ENCODE data around the gene ZNF511.
A peak's percentile ranks its signal among the peaks of the same experiment; 100 is the strongest.
"Not testable (repeated sequence)": the region's sequence is repeated elsewhere in the genome, so short reads cannot be mapped to it uniquely, and the experiment has no call there.

ZNF511 gene, protein sequence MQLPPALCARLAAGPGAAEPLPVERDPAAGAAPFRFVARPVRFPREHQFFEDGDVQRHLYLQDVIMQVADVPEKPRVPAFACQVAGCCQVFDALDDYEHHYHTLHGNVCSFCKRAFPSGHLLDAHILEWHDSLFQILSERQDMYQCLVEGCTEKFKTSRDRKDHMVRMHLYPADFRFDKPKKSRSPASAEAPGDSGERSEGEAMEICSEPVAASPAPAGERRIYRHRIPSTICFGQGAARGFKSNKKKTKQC

DNA sequence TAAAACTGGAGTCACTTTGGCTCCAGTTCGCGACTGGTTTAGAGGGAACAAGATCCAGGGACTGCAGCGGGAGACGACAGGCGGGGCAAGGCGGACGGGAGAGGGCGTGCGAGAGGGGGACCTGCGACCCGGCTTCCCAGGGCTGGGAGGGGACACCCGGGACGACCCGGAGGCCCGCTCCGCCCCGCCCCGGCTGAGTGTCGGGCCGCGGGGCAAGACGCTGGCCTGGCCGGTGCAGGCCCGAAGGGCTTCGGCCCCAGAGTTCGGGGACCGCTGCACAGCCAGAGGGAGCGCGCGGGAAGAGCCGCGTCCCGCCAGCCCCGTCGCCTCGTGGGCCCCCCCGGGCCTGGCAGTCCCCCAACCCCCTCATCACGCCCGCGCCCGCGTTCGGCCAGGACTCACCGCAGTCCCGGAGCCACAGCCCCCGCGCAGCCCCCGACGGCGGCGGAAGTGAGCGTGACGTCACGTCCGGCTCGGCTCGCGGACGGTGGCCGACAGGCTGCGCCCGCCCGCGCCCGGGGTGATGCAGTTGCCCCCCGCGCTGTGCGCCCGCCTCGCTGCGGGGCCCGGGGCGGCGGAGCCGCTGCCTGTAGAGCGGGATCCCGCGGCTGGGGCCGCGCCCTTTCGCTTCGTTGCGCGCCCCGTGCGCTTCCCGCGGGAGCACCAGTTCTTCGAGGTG lies at the start of gene ZNF511, which contains the start of gene TUBGCP2:
TSS of gene ZNF511 (plus strand) at position 494 of the 679 bp plus-strand sequence. CDS start at position 524, 30 bp downstream.
TSS of gene TUBGCP2 (minus strand) at position 452 of the 679 bp plus-strand sequence. CDS start 5,931 bp downstream, outside the sequence.
- DNase-seq = peak; percentile 42 to 61

DNA sequence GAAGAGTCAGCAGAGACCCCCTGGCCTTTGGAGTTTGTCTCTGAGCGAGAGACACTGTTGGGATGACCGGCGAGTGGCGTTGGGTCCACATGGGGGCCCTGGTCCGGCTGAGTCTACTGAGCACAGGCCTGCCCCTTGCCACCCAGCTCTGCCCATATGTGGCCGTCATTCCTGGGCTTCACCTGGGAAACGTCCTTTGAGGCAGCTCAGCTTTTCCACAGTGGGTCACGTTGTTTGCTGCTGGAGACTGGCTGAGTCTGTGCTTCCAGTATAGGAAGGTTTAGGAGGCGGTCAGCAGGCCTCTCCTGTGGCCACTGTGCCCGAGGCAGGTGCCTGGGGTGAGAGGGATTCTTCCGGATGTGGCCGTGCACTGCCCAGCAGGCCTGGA lies 49.1 kb upstream of the ZNF511 start:
- no peak for DNase-seq

DNA sequence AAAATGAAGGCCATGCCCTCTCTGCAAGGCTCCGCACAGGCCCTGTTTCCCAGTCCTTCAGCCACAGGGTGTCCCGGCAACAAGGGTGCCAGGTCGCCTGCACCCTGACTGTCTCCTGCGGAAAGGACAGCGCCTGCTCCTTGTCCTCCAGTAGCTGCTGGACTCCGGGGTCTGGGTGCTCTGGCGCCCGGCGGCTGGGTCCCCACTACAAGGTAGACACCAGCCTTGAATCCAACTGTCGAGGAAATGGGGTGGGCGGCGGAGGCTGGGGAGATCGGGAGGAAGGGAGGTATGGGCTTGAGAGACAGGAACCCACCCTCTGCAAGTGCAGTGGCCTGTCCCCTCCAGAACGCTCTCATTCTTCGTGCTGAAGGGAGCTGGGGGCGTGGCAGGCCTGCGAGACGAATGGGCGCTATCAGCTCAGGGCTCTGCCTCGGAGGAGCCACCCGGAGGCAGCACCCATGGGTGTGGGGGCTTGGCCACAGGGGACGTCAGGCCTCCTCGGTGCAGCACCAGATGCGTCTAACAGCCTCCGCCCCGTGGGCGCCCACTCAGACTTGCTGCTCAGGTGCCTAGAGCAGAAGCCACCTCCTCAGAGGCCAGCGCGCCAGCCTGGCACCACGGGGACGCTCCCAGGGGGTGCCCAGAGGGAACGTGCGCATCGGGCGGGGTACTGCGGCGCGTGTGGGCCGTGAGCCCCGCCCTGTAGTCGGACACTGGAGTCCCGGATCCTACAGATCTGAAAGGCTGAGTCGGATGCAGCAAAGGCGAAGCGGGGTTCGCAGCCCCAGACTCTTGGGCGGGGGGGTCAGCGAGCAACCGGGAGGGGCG lies 47.6 kb upstream of the ZNF511 start:
- DNase-seq = peak in 1 of 2 experiments; percentile 22

DNA sequence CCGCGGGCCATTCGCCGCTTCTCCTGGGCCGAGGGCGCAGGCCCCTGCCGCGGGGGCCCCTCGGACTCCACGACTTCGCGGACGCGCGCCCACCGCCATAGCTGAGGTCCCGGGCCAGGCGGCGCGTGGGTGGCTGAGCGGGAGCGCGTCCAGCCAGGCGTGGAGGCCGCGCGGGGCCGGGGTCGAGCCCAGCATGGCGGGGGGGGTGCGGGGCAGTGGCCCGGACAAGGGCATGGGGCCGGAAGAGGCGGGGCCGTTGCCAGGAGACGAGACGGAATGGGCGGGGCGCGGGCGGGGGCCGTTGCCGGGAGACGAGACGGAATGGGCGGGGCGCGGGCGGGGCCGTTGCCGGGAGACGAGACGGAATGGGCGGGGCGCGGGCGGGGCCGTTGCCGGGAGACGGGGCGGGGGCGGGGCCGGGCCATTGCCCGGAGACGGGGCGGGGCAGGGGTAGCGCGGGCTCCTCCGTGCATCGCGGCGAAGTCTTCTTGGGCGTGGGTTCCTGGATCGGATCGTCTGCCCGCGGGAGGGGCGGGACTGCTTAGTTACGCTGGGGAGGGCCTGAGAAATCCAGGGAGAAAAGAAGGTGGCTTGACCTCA lies 46.9 kb upstream of the ZNF511 start:
- DNase-seq = peak in 1 of 2 experiments; percentile 38

DNA sequence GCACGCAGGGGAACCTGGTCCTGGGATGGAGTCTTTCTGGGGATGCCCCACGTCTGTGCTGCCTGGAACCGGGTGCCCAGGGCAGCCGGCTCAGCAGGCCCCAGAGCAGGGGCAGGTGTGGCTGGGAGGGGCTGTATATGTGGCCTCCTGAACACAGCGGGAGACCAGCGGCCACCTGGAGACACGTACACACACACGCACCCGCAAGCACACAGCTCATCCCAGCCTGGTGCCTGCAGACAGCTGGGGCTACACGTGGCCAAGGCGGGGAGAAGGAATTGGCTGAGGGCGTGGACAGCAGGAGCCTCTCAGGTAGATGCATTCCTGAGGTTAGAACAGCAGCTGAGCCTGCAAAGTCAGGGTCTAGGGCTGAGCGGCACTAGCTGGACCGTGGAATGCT lies 46.0 kb upstream of the ZNF511 start:
- no peak for DNase-seq

DNA sequence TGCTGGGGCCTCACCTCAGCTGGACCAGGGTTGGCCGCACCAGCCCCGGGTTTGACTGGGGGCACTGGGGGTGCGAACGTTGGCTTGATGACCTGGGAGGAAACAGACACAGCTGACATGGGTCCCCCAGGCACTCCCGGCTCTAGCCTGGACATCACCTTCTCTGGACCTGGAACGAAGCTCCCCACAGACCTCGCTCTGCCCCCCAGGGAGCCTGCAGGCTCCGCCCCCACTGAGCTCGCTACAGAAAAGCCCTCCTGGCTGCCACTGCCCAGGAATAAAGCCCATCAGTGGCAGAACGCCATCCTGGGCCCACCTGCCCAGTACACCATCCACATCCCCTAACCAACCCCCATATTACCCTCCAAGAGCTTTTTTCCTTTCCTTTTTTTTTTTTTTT lies 45.0 kb upstream of the ZNF511 start:
- DNase-seq = no peak

DNA sequence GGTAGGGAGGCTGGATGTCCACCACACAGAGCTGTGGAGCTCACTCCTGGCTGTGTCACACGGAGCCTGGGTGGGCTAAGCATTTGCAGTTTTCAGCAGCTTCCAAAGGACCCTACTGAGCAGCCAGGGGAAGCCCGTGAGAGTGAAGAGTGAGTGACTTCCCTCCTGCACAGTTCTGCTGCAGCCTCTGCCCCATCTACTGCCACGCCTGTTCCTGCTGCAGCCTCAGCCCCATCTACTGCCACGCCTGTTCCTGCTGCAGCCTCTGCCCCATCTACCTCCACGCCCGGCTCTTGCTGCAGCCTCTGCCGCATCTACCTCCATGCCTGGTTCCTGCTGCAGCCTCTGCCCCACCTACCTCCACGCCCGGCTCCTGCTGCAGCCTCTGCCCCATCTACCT lies 44.3 kb upstream of the ZNF511 start:
- no peak for DNase-seq

DNA sequence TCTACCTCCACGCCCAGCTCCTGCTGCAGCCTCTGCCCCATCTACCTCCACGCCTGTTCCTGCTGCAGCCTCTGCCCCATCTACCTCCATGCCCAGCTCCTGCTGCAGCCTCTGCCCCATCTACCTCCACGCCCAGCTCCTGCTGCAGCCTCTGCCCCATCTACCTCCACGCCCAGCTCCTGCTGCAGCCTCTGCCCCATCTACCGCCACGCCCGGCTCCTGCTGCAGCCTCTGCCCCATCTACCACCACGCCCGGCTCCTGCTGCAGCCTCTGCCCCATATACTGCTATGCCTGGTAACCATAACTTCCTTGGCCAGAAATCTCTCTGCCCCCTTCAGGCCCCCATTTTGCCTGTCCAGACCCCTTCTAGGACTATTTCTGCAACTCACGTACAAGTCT lies 43.7 kb upstream of the ZNF511 start:
- not testable (repeated sequence) for DNase-seq

DNA sequence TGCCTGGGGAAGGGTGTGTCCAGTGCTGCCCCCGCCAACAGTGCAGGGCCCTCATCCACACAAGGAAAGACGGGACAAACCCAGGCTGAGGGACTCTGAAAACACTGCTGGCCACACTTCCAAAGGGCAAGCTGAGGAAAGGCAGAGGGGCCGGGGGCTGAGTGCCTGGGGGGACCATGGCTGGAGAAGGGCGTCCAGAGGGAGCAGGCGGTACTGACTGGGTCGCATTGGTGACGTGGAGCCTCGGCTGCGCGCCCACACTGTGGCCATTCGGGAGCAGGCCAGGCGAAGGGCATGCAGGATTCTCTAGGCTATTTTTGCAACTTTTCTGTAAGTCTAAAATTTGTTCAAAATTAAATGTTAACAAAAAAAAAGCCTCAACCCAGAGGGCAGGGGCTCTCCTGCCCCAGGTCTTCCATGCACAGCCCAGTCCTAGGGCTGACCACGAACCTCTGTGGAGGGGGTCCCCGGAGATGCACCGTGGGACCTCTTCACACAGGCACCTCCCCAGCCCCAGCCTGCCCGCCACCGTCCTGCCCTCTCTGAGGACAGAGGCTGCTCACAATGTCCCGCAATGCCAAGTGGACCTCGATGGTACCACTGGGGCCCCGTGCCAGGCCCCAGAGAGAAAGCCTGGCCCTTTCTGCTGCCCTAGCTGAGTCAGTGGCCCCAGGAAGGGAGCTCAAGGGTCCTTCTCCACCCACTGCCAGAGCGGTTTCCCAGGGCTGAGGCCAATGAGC lies 42.5 kb upstream of the ZNF511 start:
- no peak for DNase-seq

DNA sequence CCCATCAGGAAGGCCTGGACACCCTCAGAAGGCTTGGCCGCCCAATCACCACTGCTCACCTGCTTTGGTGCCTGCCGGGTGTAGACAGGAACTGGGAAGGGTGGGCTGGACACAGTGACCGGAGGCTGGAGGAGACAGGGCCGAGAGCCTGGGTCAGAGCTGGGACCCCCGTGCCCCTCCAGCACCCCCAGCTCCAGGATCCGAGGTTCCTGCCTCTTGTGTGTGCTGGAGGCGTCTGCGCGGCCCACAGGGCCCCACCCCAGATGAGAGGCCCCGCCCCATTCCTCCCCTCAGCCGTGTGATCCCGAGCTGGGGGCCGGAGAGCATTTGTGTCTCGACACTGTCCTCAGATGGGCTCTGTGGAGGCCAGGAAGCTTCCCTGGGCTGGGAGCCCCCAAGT lies 41.4 kb upstream of the ZNF511 start:
- no peak for DNase-seq

DNA sequence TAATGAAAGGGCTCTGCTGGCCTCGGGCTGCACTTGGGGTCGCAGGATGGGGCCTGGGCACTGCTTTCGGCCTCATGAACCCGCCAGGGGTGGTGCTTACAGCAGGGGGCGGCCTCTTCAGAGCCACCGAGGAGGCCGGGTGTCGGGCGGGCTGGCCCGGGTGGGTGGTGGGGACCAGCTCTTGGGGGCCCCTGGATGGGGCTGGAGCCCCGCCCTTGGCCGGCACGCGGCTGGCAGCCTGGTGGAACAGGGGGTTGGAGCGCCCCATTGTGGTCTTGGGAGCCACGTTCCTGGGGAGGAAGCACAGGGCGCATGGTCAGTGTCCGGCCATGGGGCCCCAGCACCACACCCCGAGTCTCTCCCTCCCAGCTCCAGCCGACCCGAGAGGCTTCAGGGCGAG lies 40.9 kb upstream of the ZNF511 start:
- no peak for DNase-seq

DNA sequence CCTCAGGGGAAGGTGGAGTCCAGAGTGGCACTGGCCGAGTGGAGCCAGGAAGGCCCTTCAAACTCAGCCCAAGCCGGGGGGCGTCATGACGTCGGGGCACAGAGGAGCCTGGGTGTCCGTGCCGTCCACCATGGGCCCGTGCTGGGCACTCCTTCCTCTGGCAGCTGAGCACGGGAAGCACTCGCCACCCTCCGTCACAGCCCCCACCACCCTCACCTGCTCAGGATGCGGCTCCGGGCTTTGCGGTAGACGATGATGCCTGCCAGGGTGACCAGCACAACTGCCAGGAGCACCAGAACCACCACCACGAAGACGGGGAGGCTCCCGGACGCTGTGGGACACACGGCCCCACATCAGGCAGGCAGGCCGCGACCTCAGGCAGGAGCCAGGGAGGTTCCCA lies 40.2 kb upstream of the ZNF511 start:
- no peak for DNase-seq

DNA sequence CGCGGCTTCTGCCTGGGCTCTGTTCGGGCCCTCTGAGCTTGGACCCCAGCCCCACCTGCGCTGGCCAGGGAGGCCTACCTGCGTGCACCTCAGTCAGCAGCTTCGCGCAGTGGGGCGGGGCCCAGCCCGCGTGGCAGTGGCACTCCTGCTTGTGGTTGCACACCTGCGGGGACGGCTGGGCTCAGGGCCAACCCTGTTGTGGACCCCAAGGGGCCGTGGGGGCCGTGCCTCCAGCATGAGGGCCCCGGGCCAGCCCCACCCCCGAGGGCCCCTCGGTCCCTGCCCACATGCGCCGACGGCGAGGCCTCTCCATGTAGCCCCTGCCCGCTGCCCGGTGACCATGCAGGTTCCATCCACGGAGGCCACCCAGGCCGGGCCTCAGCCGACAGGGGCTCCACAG lies 39.3 kb upstream of the ZNF511 start:
- no peak for DNase-seq

DNA sequence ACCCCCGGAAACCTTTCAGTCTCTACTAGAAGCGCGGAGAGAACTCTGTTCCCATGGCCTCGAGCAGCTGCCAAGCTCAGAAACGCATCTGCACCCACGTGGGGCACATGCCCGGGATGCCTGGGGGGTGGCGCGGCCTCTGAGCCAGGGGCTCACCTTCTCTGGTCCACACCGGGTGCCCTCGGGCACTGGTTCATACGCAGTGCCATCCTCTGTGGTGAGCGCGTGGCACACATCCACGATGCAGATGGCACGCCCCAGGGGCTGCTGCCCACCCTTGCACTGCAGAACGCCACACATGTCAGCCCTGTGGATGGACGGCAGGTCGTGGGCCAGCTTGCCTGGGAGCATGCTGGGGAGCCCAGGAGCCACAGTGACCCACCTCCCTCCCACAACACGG lies 38.5 kb upstream of the ZNF511 start:
- DNase-seq = no peak

DNA sequence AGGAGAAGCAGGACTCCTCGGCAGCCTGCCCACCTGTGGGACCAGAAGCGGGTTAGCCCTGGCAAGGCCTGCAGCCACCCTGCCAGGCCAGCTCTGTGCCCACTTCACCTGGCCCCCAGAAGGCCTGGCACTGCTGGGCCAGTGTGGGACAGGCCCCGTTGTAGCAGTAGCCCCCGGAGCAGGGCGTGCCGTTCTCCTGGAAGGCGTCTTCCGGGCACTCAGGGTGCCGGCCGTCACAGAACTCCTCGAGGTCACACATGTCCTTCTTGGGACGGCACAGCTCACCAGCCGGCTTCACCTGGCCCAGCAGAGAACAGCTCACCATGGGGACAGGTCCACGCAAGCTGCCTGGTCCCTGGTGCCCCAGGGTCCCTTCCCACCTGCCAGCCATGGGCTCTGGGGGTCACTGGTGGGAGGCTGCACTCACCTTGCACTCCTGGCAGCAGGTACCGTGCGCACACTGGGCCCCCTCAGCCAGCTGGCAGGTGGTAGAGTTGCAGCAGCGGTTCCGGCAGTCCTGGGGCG lies 37.9 kb upstream of the ZNF511 start:
- DNase-seq = no peak

DNA sequence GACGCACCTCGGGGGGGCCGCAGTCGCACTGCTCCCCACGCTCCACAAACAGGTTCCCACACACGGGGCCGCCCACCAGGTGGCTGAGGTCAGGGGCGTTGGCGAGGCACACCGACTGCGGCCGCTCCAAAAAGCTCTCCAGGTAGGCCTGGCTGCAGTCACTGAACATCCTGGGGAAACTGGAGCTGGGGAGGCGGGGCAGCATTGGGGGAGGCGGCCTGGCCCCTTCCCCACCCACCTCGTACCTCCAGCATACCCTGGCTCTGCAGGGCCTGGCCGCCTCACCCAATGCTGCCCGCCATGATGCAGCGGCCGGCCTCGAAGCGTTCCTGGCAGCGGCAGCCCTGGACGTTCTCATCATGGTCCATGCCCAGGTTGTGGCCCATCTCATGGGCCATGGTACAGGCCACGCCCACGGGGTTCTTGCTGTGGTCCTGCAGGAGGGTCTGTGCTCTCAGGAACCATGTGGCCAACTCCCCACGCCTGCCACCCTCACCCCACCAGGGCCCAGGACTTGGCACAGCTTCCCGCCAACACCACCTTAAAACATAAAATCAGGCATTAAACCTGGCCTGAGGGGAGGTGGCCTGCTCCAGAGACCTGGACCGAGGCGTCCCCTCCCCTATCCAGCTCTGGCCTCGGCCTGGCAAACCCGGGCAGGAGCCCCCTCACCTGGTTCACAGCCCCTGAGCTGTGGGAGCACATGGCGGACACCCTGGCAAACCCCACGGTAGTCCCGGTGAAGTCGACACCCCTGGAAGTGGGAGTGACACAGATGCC lies 37.0 kb upstream of the ZNF511 start:
- no peak for DNase-seq

DNA sequence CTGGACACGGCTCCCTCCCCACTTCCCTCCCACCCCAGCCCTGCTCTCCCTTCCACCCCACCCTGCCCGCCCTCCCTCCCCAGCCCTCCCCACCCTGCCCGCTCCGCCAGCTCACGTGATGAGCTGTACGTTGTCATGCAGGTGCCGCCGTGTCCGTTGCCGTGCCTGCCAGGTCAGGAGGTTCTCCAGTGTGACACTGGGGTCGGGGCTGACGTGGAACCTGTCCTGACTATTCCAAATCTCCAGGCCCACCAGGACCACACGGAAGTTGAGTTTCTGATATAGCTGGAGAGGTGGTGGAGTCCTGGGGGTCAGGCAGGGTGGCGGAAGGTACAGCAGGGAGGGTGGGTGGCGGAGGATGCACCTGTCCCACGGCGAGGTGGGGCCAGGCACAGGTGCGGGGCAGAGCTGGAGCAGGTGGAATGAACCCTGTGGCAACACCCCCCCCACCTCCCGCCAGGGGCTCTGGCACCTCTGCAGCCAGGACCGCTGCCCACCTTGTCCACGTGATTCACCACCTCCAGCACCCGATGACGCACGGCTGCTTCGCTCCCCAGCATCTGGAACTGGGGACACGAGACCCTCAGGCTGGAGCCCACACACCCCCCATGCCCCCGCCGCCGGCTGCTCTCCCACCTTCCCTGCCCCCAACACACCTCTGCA lies 36.3 kb upstream of the ZNF511 start:
- DNase-seq = no peak

DNA sequence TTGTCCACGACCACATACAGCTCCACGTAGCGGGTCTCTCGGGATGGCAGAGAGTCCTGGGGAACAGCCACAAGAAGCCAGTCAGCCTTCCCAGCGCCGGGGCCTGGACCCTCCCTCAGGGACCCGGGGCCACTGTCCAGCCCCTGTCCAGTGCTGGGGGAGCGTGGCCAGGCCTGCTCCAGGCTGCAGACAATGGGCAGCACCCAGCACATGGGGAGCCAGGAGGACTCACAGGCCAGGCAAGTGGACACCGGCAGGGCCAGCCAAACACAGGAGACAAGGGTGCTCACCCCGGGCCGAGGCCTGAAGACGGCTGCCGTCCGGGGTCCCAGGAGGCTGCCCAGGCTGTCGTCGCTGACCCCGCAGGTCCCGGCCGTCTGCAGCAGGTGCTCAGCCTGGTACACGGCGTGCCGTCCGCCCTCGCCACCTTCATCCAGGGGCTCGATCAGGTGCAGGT lies 35.7 kb upstream of the ZNF511 start:
- DNase-seq = no peak

DNA sequence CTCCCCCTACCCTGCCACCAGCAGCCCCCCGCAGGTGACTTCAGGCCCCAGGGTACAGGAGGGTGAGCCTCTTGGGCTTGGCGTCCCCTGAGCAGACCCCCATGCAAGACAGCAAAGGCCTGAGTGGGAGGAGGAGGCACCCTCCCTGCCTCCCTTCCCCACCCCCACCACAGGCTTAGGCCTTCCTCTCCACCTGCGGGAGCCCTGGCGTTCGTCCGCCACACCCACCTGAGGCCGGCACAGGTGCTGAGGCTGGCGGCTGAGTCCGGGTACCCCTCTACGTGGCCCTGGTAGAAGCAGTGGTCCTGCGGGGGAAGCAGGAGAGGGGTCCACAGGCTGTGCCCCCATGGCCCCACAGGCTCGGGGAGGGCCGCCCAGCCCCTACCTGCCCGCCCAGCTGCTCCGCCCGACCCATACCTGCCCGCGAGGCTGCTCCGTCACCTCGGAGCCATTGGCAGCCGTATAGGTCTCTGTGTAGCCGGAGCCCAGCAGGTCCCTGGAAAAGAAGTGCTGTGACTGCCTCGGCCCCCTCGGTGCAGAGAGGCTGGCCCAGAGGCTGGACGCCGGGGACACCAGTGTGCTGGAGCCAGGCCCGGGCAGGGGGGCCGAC lies 35.1 kb upstream of the ZNF511 start:
- no peak for DNase-seq
